GM21529 (cell line): ENCODE measurements around the gene SLC13A3.
"Not testable (repeated sequence)": the region's sequence is repeated elsewhere in the genome, so short reads cannot be mapped to it uniquely, and the experiment has no call there.

Source experiments
- ATAC-seq: cut with Tn5 transposase; IDR thresholded peaks from one replicate; pipeline ENCODE4 v1.9.1; 2021; ENCODE audit not compliant: unreplicated experiment

Gene SLC13A3

DNA sequence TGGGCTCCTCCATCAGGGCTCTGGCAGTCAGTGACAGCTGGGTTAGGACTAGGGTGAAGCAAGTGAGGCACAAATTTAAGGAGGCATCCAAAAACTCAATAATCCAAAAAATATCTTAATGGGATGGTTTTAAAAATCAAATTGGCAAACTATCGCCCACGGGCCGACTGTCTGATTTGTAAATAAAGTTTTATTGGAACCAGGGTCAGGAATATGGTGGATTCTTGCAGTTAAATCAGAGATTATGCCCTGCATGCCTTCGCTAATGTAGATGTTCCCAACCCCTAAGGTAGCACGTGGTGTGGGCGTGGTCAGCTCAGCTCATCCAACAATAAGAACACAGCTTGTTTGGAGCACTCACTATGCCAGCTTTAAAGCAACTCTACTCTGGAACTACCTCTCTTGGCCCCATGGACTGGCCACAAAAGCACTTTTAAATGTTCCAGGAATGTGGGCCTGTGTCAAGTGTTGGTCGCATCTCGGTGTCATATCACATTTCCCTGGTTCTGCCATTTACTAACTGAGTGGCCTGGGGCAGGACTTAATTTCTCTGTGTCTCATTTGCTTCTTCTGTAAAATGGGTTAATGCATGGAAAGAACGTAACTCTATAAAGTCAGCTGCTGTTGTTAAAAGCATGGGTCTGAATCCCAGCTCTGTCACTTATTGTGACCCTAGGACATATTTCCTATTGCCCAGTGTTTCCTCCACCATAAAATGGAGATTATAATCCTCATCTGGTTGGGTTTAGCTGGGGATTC is 31.0 kb upstream of the SLC13A3 start:
- ATAC-seq: no peak

GRCh38 chr20:46681032-46681854 is 30.0 kb upstream of the SLC13A3 start:
- no peak for ATAC-seq

GRCh38 chr20:46680684-46681031 is 29.4 kb upstream of the SLC13A3 start:
- ATAC-seq: no peak

DNA sequence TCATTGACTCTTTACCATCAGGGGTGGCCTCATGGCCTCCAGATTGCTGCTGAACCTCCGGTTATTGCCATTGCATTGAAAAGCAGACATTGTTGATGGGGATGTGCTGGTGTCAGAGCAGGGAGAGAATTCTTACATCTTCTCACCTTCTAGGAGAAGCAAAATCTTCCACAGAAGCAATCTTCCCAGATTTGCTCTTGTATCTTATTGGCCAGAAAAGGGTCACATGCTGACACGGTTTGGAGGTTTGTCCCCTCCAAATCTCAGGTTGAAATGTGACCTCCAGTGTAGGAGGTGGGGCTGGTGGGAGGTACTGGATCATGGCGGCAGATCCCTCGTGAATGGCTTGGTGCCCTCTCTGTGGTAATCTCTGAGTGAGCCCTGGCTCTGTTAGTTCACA is 27.3 kb upstream of the SLC13A3 start:
- ATAC-seq: no peak

GRCh38 chr20:46677608-46678007 is 26.3 kb upstream of the SLC13A3 start:
- ATAC-seq: no peak

DNA sequence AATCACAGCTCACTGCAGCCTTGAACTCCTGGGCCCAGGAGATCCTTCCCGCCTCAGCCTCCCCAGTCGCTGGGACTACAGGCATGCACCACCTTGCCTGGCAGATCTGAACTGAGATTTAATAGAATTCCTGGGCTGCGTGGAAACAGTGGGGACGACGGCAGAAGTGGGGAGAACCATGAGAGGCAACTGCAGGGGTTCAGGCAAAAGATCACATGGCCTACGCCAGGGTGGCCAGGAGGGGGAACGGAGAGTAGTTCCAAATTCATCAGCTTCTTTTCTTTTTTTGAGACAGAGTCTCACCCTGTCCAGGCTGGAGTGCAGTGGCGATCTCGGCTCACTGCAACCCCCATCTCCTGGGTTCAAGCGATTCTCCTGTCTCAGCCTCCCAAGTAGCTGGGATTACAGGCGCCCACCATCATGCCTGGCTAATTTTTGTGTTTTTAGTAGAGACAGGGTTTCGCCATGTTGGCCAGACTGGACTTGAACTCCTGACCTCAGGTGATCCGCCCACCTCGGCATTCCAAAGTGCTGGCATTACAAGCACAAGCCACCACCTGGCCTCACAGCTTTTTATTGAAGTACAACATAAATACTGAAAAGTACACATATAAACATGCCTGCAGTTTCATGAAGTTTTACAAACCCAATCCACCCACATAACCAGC is 25.5 kb upstream of the SLC13A3 start:
- not testable (repeated sequence) for ATAC-seq

DNA sequence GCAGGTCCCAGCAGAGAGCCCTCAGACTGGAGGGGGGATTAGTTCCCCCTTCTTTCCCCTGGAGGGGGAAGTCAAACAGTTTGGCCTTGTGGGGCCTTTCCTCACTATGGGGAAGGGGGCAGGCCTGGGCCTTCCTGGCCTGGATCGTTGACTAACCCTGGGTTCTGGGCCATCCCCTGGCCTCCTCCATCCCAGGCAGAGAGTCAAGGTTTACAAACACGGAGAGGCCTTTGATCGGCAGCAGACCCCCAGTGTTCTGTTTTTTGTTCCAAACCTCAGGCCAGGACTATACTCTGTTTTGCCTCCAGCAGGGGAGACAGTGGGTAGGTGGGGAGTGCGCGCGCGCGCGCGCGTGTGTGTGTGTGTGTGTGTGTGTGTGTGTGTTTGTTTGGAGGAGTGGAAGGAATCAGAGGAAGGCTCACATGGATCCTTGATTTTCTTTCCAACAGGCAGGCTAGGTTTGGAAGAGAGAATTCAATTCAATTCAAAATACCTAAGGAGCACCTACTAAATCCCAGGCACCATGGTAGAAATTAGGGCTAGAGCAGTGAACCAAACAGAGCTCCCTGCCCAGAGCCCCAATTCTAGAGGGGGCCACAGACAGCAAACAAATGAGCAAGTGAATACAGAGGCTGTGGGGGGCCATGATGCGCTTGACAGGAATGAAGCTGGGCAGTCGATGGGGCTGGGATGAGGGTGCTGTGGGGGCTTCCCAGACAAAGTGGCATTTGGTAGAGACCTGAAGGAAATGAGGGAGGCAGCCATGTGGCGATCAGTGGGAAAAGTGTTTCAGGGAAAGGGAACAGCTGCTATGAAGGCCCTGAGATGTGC is 23.2 kb upstream of the SLC13A3 start:
- ATAC-seq: no peak

DNA sequence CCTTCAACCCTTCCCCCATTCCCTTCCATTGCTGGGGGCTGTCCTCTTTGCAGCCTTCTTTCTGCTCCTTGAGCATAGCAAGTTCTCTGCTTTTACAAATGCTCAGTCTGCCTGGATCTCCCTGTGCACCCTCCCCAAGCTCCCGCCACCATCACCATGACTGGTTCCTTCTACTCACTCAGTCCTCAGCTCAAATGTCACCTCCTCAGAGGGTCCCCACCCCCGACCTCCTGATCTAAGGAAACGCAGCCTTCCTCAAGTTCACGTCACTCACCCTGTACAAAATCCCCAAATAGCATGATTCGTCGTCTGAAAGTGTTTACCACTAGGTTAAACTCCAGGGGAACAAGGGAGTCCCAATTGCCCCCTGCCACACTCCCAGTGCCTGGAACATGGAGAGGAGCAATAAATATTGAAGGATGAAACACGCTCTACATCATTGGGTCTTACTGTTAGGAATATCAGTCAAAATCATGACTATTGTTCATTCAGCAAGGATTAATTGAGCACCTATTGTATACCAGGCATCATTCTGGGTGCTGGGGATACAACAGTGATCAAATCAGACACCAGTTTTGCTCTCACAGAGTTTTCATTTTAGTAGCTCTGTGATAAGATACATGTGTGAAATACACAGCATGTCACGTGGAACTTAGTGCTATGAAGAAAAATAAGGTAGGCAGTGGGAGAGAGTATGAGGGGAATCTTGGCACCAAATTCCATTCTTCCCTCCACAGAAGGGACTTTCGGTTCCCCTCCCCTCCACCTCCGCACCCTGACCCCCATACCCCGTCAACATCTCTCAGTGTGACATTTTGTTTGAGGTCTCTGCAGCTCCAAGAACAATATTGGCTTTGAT is 22.4 kb upstream of the SLC13A3 start:
- ATAC-seq: no peak

- no peak for ATAC-seq
These were observed 21.4 kb upstream of the SLC13A3 start for GRCh38 chr20:46672543-46673148.

- ATAC-seq: no peak
These were observed 20.7 kb upstream of the SLC13A3 start for GRCh38 chr20:46671866-46672542.

- ATAC-seq: no peak
These were observed 19.6 kb upstream of the SLC13A3 start for GRCh38 chr20:46670585-46671584.

DNA sequence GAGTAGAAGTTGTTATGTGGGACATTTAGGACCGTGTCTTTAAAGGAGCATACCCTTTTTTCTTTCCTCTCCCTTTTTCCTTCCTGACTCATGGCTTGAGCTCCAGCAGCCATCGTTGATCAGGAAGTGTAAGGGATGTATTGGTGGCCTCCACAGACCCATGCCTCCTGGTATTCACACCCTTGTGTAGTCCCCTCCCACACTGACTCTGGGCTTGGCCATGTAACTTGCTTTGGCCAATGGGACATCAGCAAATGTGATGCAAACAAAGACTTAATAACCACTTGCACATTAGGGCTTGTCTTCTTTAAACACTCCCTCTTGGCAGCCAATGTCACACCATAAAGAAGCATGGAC is 18.9 kb upstream of the SLC13A3 start:
- ATAC-seq: no peak

DNA sequence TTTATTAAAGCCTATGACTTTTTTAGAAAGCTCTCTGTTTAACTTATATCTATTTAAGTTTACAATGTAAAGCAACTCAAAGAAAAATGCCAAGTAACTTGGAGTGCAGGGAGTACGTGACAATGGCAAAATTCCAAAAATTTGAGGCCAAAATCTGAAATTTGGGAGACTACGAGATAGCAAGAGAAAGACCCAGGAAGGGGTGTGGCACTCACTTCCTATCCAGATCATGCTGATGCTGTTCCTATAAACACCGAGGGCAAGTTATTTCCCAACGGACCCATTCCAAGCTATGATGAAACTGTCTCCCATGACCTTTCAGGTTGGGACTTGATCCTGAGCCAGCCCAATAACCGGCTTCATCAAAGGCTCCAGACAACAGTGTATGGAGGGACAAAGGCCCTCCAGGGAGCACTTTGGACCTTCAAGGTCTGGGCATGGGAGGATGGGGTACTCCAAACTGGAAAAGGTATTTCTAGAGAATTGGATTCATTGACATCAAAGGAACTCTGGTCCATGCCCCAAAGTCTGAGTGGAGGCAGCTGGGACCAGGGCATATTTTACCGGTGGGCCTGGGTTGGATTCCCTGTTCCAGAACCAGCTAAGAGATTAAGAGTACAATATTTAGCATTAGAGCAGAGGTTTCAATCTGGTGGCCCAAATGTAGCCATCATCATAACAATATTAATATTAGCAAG is 15.7 kb upstream of the SLC13A3 start:
- ATAC-seq: no peak

GRCh38 chr20:46666306-46666705 is 15.0 kb upstream of the SLC13A3 start:
- ATAC-seq: no peak

- no peak for ATAC-seq
These were observed 14.3 kb upstream of the SLC13A3 start for GRCh38 chr20:46665602-46666001.

- ATAC-seq: no peak
These were observed 12.3 kb upstream of the SLC13A3 start for GRCh38 chr20:46663531-46663930.

DNA sequence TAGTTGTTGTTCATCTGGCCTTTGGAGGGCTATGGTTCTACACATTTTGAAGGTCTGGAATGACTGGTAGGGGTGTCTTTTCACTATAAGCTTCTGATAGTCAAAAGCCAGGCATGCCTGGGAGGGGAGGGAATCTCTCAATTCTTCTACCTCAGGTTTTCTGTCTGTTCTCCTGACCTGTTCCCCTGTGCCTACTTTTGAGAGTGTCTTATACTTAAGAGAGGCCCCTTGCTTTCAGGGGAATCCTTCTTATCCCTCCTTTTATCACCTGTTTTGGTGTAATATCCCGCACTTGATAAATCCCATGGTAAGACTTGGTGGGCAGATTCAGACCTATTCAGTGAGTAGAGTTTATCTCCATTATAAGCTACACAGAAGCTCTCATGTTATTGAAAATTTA is 10.4 kb upstream of the SLC13A3 start:
- ATAC-seq: no peak
